HG03039 (cell line): ENCODE measurements around the gene DPT.
"Not testable (repeated sequence)": the region's sequence is repeated elsewhere in the genome, so short reads cannot be mapped to it uniquely, and the experiment has no call there.

Experiments used
- ATAC-seq: cut with Tn5 transposase; IDR thresholded peaks from one replicate; pipeline ENCODE4 v1.9.1; 2021; ENCODE audit warnings: mild to moderate bottlenecking, moderate library complexity; ENCODE audit not compliant: unreplicated experiment

The DPT gene

DNA sequence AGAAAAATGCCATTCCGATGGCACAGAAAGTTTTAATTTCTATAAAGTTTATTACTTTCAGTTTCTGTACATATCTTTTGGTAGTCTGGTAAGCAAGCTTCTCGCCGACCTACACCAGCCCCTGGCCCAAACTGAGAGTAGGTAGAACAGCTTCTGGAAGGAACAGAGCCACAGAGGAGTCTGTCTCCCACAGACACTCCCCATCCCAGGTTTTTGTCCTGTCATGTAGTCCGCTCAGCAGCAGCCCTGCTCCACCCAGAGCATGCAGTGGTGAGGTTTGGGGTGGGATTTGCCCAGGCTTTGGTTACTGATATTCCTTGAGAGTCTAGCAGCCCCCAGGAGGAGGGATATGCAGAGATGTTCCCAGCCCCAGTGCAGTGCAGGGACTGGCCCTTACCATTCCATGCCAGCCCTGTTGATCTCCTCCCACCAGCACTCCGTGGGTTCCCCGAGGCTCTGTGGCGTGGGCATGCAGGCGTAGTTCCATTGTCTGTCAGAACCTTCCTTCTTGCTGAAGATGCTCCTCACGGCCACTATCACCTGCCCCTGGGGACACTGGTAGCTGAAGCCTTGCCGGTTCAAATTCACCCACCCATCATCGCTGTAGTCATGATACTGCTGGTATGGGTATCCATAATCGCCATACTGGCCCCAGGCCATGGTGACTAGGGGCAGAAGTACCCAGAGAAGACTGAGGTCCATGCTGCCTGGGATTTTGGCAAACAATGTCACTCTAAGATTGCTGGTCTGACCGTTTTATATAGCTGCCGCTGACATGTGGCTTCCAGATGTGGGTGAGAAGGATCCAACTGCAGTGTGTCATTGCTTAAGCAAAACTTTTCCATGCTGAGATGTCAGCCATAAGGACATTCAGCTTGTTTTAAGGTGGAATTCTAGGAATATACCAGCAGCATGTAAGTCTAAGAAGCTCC is at the start of gene DPT:
Gene DPT (minus strand): TSS at position 734 of the 932 bp plus-strand sequence. CDS start 32 bp downstream, at position 702.
- ATAC-seq = no peak

DNA sequence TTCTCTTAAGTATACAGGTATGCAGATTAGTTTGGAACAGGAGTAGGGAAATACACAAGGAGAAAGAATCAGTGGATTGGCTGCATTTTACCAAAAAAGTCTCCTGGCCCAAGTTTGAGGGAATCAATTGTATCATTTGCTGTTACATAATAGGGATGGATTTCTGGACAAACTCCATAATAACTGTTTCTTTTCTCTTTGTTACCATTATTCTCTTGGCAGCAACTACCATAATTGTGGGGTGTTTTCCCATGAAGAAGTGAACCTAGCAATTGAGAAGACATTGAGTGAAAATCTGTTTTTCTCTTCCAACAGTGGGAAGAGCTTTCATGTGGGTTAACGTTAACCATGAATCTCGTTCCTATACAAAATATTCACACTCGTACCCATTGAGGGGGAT is 46.4 kb upstream of the DPT start:
- no peak for ATAC-seq

DNA sequence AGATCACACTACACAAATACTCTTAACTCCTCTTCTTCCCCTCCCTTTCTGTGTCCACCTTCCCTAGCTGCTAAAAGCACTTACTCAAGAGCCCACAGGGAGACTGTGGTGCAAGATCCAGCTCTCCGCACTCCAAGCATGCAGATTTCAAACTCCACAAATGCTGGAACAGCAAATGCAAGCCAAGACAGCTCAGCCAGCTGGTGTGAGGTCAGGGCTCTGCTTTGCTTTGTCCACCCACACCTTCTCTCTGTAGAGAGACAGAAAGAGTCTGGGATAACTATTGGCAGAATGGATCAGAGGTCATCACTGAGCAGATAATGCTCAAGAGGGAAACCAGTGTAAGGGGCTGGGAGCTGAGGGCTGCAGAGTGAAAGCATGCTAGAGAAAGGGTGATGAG is 45.2 kb upstream of the DPT start:
- no peak for ATAC-seq

DNA sequence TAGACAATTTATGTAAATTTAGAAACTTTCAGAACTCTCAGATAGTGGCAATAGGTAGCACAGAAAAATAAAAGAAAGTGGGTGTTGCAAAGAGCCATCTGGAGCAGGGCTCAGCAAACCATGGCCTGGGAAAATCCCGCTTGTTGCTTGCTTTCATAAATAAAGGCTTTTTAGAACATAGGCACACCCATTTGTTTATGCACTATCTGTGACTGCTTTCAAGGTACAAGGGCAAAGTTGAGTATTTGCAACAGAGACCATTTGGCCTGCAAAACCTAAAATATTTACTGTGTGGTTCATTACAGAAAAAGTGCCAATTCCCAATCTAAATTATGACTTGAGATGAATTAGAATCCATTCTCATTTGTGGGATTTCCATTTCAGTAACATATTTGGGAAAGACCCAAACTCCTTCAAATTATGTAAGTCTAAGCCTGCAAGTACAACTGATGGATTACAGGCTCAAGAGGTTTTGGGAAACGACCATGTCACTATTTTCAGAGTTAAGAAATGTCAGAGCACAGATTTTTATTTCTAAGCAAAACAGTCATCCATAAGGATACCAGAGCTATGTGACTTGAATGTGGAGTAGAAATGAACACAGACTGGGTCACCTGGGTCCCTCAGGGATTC is 43.5 kb upstream of the DPT start:
- no peak for ATAC-seq

DNA sequence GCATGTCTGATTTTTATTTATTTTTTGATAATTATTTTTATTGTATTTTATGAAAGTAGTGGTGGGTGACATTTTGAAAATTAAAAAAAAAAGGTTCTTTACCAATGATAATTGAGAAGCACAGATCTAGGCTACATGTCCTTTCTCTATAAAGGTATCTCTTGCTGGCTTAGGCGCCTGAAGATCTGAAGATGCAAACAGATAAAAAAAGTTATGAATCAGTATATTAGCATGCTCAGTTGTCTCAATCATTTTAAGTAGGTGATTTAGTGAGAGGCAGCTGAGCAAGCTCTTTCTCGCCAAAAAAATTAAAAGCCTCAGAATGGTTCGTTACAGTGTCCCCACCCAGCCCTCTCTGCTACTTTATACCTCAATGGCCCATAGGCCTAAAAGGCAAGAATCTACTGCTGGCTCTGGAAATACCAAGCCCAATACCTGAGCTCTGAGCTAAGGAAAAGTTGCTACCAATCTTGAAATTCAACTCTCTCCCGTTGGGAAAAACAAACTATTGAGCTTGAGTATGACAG is 42.2 kb upstream of the DPT start:
- no peak for ATAC-seq

DNA sequence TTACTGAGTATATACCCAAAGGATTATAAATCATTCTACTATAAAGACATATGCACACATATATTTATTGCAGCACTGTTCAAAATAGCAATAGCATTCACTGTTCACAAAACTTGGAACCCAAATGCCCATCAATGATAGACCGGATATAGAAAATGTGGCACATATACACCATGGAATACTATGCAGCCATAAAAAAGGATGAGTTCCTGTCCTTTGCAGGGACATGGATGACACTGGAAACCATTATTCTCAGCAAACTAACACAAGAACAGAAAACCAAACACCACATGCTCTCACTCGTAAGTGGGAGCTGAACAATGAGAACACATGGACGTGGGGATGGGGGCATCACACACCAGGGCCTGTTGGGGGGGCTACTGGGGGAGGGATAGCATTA is 40.9 kb upstream of the DPT start:
- ATAC-seq = not testable (repeated sequence)

DNA sequence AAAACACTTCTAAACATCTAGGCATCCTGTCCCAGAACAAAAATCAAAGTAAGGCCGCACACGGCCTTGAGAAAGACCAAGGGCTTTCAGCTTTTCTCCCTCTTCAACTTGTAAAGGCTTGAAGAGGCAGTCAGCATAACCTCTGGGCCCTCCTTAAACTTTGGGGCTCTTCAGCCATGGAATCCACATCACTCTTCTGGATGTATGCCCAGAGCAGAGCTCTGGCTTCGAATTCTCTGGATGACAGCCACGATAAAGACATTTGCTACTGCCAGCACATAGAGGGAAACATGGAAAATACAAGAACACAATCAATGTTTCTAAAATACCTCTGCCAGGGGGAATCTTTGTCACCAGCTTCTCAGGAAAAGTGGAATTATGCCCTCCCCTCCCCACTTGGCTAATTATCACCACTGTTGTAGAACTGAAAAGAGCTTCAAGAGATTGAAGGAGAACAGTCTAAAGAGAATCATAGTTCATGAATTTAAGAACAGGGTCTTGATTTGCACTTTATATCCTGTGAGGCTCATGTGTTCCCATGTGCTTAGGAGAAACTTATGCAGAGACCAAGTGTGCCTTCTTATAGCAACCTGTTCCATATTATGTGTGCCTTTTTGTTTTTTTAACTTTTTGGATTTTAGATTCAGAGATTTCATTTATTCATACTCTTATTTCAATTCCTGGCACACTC is 39.0 kb upstream of the DPT start:
- no peak for ATAC-seq

DNA sequence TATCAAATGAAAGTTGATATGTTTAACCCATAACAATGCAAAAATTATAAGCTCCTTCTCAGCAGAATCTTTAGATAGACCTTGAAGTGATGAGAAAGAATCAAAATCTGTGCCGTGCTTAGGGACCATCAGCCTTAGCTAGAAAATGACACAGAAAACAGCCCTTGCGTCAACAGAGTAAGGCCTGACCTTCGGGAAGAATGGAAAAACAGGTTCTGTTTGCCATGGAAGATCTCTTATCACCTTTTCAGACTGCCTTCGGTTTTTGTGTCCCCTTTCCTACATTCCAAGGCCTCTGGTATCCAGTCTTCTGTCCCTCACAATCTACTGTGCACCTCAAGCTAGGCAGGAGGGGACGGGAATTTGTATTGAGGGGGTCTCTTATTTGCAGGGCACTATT is 37.6 kb upstream of the DPT start:
- no peak for ATAC-seq

DNA sequence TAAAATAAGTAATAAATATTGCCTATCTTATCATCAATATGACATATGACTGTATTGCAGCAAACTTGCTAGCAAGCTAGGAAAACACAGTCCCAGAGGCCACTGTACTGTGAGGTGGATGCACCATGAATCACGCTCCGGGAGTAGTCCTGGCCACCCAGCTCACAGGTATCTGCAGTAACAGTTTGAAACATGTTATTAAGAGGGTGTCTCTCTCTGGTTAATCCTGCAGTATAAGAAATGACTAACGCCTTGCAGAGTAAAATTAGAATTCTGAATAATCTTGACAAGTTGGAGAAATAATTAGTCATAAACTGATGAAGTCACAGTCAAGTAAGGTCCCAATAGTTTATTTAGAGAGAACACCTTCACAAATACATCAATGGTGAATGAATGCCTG is 34.0 kb upstream of the DPT start:
- no peak for ATAC-seq

DNA sequence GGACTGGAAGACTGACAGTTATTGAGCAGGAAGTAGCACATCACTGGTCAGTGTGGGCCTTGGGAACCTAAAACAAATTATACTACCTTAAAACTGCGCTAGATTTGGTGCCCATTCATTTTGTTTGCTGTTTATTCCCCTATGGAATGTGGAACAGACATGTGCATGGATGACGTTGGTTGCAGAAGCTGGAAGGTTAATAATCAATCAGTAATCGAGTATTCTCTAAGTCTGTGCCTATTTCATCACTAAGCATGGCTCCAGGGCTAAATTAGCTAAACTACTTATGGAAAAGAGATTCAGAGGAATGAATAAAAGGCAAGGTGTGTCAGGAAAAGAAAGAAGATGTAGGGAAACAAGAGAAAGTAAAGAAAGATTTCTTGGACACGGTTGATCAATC is 33.5 kb upstream of the DPT start:
- no peak for ATAC-seq

DNA sequence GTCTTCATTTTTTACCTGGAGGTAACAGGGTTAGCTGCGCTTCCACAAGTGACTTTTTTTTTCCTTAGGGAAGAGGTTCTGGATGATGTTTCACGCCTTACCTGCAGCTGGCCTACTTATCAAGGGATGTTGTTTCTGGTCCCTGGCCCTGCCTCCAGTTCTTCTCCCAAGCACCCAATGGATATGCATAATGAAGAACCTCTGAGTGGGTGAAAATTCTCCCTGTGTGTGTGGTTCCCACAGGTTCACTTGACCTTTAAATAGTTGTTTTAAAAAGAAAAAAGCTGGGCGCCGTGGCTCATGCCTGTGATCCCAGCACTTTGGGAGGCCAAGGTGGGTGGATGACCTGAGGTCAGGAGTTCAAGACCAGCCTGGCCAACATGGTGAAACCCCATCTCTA is 31.8 kb upstream of the DPT start:
- ATAC-seq = no peak

DNA sequence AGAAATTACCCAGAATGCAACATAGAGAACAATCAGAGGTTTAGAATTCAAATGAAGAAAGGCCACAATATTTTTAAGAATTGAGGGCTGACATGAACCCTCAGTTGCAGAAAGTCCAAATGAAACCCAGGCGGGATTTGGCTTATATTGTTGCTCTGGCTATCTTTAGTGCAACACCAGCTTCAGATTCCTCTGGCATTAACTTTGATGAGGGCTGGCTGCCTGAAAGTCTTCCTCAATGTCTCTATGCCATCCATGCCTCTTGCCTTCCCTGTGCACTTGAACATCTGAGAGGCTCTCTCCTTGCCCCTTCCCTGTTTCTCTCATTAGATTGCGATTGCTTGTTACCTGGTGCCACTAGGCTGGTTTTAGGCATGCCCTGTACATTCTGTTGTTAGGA is 31.2 kb upstream of the DPT start:
- ATAC-seq = no peak

DNA sequence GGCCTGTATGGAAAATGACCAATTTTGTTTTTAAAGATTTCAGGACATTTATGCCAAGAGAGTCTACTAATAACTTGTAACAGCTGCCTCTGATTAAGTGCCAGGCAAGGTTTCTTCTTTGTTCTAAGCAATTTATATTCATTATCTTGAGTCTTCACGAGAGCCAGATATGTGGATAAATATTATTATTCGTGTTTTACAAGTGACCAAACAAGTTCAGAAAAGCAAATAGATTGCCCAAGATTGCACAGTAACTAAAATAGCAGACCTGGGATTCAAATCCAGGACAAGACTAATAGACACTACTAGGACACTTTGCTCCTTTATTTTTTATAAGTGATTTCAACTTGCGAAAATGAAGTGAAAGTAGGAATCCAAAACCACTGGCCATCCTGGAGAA is 30.1 kb upstream of the DPT start:
- no peak for ATAC-seq

DNA sequence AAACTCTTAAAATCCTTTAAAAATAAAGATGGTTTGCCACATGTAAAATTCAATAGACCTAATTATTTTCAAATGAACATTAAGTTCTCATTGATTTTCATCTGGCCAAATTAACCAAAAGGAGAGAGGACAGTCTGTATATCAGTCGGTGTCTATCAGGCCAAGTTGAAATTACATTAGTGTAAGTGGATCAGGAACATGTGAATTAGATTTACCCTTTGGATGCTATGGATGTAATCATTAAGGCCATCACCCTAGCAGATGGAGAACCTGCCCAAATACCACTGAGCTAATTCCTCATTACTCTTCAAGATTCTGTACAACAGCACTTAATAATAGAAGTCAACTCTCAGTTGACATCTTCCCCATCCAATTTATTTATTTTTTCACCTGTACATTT is 29.5 kb upstream of the DPT start:
- ATAC-seq = no peak

DNA sequence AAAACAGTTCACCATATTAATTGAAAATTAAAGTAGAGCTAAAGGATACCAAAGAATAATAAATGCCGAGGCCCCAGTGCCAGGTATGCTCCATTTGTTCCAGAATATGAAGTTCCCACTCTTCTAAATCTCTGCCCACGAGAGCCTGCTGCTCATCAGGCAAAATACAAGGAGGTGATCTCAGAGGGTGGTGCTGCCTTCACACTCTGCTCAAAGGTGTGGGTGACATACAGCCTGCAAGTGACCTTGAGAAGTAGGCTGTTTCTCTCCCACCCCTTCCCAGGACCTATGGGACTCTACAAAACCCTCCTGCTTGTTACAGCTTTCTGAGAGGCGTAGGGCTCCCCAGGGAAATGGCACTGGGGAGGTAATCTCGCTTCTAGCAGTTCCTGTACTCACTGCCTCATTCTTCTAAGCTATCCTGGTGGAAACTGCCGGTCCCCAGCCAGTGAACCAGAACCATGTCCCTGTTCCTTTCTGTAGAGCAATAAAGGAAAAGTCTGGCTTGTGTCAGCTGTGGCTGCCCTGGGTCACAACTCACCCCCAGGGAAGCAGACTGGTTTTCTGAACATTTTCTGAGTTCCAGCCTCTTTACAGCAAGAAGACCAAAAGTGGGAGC is 26.9 kb upstream of the DPT start:
- ATAC-seq = no peak

DNA sequence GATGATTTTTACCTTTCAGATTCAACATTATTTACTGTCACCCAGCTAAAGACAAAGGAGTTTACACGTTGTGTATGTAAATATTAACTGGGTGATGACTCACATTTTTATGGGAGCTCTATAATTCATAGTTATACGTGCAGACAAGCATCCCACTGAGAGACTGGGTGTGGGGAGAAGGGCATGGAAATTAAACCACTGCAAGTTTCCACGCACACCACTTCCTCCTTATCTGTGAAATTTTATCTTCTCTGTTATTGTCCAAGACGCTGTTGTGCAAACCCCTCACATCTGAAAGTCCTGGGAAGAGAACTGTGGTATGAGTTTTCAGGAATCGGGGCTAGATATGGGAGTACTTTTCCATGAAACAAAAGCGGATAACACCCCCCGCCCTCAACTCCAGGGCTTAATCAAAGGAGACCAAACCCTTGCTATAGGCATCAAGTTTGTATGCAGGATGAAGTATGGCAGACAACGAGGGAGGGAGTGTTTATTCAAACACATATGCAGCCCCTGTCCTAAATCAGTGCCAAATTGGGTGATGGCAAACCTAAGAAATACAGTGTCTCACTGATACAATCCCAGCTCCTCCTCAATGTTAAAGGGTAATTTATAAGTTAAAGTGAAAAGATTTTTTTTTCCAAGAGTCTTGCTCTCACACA is 23.3 kb upstream of the DPT start:
- ATAC-seq = no peak

DNA sequence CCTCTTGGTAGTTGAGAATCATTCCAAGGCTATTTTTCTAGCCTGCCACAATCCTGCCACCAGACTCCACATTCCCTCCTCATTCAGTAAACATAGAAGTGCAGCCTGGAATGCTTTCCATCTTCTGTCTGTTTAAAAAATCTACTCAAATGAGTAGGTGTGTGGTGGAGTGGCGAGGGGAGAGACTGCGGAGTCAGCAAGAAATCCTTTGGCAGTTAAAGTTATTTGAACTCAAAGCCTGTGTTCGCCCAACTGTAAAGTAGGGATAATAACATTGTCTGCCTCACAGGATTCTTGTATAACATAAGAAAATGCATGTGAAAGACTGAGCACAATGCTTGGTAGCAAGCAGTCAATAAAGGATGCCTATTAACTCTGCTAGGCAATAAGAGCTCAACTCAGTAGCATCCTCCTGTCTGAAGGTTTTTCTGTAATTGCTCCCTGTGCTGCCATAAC is 22.2 kb upstream of the DPT start:
- no peak for ATAC-seq

DNA sequence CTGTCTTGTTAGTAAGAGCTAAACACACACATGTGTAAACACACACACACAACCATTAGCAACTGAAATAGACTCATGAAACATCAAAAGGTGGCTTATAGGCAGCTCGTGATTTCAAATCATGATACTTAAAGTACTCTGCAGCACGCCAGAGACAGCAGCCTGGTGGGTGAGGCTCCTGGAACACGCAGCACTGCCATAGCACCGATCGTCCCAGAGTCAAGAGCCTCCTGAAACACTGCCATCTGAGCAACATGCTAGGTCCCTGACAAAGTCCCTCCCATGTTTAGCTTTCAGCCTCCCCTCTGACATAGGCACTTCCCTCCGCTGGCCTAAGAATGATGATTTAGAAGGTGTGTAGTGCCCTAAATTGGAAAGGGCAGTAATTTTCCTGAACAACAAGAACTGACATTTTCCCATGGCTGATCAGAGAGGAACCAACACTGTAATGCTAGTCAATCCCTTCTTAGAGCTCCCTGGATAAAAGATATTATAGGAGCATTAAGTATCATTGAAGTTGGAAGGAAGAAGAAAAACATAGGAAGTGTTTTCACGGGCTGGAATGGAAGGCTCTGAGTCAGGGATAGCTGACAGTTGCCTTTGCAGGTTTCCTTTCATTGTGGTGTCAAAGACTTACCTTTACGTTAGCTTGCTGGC is 14.1 kb upstream of the DPT start:
- ATAC-seq = no peak

DNA sequence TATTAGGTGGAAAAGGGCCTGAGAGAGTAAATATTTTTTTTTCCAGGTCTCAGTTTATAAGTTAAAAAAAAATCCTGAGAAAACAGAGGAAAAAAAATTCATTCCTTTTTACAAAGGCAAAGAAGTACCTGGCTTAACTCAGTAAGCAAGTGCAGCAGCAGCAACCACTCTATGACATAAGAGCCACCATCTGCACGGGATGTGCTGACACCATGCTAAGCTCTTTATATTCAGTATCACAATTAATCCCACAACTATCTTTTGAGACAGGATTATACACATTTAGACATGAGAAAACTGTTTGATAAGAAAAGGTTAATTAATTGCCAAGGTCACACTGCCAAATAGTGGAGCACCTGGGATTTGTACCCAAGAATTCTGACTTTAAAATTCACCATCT is 13.4 kb upstream of the DPT start:
- no peak for ATAC-seq

DNA sequence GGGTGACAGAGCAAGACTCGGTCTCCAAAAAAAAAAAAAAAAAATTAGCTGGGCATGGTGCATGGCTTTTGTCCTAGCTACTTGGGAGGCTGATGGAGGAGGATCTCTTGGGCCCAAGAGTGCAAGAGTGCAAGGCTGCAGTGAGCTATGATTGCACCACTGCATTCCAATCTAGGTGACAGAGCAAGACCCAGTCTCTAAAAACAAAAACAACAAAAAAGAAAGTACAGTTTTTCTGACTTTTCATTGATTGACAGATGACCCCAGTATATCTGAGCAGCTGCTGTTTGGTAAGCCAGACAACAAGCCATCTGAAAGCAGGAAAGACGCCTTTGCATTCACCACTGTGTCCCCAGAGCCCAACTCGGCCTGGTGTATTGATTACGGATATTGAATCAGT is 10.9 kb upstream of the DPT start:
- ATAC-seq = no peak
